GM23248 (cell line): Measurements from ENCODE around the gene DTWD2. TPM values are rescaled to one million over a fixed set of nuclear protein-coding genes. Genes with fewer than 3 reads are reported as not detected.
A peak's percentile ranks its signal among the peaks of the same experiment; 100 is the strongest.
"Not testable (repeated sequence)": the region's sequence is repeated elsewhere in the genome, so short reads cannot be mapped to it uniquely, and the experiment has no call there.

ENCODE experiments used
- DNase-seq: peaks from one replicate; pipeline ENCODE4 v3.0.0-alpha.2; 2015
- H2AFZ ChIP-seq: fragments of 200-600 bp; sonication (generic); 2 replicates; pipeline ENCODE4 v1.6.1; 2016; ENCODE audit warnings: antibody characterized with exemption
- H3F3A ChIP-seq: fragments of 200-600 bp; sonication (generic); 2 replicates; pipeline ENCODE4 v1.6.1; 2016; ENCODE audit warnings: mild to moderate bottlenecking, antibody characterized with exemption, mixed run types; ENCODE audit not compliant: insufficient read depth
- H3K27ac ChIP-seq: fragments of 200-600 bp; sonication (generic); 2 replicates; pipeline ENCODE4 v1.5.1; 2016; ENCODE audit warnings: mild to moderate bottlenecking
- H3K27me3 ChIP-seq: fragments of 200-600 bp; sonication (generic); replicated peaks from 2 replicates; pipeline ENCODE4 v1.6.1; 2016; ENCODE audit warnings: mild to moderate bottlenecking; ENCODE audit not compliant: insufficient read depth
- H3K36me3 ChIP-seq: fragments of 200-600 bp; sonication (generic); 2 replicates; pipeline ENCODE4 v1.6.1; 2016; ENCODE audit warnings: low read depth, mild to moderate bottlenecking
- H3K4me1 ChIP-seq: fragments of 200-600 bp; sonication (generic); 2 replicates; pipeline ENCODE4 v1.6.1; 2016; ENCODE audit warnings: mild to moderate bottlenecking; ENCODE audit not compliant: insufficient read depth
- H3K4me2 ChIP-seq: fragments of 200-600 bp; sonication (generic); one replicate; pipeline ENCODE4 v1.6.1; 2016; ENCODE audit warnings: mild to moderate bottlenecking; ENCODE audit not compliant: unreplicated experiment
- H3K4me3 ChIP-seq: fragments of 200-600 bp; sonication (generic); 2 replicates; pipeline ENCODE4 v1.5.1; 2016; ENCODE audit warnings: mild to moderate bottlenecking
- H3K79me2 ChIP-seq: fragments of 200-600 bp; sonication (generic); 2 replicates; pipeline ENCODE4 v1.6.1; 2016; ENCODE audit warnings: mild to moderate bottlenecking; ENCODE audit not compliant: insufficient read depth
- H3K9ac ChIP-seq: fragments of 200-600 bp; sonication (generic); 2 replicates; pipeline ENCODE4 v1.6.1; 2016; ENCODE audit warnings: mild to moderate bottlenecking
- H3K9me2 ChIP-seq: fragments of 200-600 bp; sonication (generic); 2 replicates; pipeline ENCODE4 v1.6.1; 2016; ENCODE audit warnings: mixed run types, mild to moderate bottlenecking, moderate library complexity; ENCODE audit not compliant: insufficient read depth
- H3K9me3 ChIP-seq: fragments of 200-600 bp; sonication (generic); one replicate; pipeline ENCODE4 v1.6.1; 2017; ENCODE audit warnings: low read depth
- H4K20me1 ChIP-seq: fragments of 200-600 bp; sonication (generic); 2 replicates; pipeline ENCODE4 v1.6.0; 2016; ENCODE audit not compliant: insufficient read depth
- EZH2 ChIP-seq: fragments of 200-600 bp; sonication (generic); IDR thresholded peaks from 2 replicates; pipeline ENCODE4 v1.6.1; 2018; ENCODE audit warnings: antibody characterized with exemption, mild to moderate bottlenecking; ENCODE audit not compliant: insufficient read depth, poor library complexity, severe bottlenecking
- EZH2phosphoT487 ChIP-seq: fragments of 200-600 bp; sonication (generic); IDR thresholded peaks from 2 replicates; pipeline ENCODE4 v1.6.1; 2018; ENCODE audit warnings: antibody characterized with exemption, moderate library complexity, mild to moderate bottlenecking, low read depth; ENCODE audit not compliant: insufficient read depth
- WGBS, 2 experiments: methylation state at CpG; one replicate each; pipeline ENCODE4 v1.1.6; 2015 to 2017; ENCODE audit warnings: low lambda C conversion rate in 2 of 2, low coverage in 1 of 2; ENCODE audit errors: missing lambda C conversion rate in 2 of 2; 5-methylcytosine and 5-hydroxymethylcytosine counted together
- in situ Hi-C: fragments of 300-500 bp; cut with MboI; formaldehyde crosslinking; loops from 2 replicates; pipeline ENCODE4 v1.15.0; 2020
- polyA plus RNA-seq: library from polyadenylated mRNA; unstranded; fragments of >200 nt; fragmentation: Nextera tagmentation; extraction: Ambion mirVana; gene quantifications from 2 replicates; pipeline ENCODE4 v1.2.1, GENCODE V29; 2016
- total RNA-seq: library from RNA; depleted of rRNA; stranded (reverse); fragments of >200 nt; shearing (Covaris generic); gene quantifications from 2 replicates; pipeline ENCODE4 v1.2.3, GENCODE V29; 2014

Gene DTWD2
- total and polyA plus RNA-seq, 2 experiments from 2014 or later: 1.7 to 5.5 TPM

DNA sequence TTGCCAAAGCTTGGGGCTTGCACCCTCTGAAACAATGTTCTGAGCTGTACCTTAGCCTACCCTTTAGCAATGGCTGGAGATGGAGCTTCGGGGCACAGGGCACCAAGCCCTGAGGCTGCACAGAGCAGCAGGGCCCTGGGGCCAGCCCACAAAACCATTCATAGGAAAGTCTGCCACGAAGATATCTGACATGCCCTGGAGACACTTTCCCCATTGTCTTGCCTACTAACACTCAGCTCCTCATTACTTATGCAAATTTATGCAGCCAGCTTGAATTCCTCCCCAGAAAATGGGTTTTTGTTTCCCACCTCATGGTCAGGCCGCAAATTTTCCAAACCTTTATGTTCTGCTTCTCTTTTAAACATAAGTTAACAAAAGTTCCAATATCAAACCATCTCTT is 105.7 kb downstream of the DTWD2 start:
- Histone ChIP-seq H3K36me3 (no peaks in the 10 kb centered on the region), H2AFZ (no peak overlapping the region), H3K9me2 (no peaks in the 10 kb centered on the region), H3F3A (no peaks in the 10 kb centered on the region), H3K4me1 (no peaks in the 10 kb centered on the region), H3K9ac (no peak overlapping the region), H3K4me2 (no peak overlapping the region), H3K79me2 (no peaks in the 10 kb centered on the region), H3K27ac (no peak overlapping the region), H4K20me1 (no peaks in the 10 kb centered on the region), H3K4me3 (no peak overlapping the region), H3K9me3 (no peaks in the 10 kb centered on the region), H3K27me3 (no peaks in the 10 kb centered on the region)
- WGBS, 2 experiments: 50 to 51% methylated on average over 3 of the region's 3 CpGs
- TF ChIP-seq EZH2: no peak
- TF ChIP-seq EZH2phosphoT487: no peak
- DNase-seq: no peak
- in situ Hi-C loops: no loop called here

DNA sequence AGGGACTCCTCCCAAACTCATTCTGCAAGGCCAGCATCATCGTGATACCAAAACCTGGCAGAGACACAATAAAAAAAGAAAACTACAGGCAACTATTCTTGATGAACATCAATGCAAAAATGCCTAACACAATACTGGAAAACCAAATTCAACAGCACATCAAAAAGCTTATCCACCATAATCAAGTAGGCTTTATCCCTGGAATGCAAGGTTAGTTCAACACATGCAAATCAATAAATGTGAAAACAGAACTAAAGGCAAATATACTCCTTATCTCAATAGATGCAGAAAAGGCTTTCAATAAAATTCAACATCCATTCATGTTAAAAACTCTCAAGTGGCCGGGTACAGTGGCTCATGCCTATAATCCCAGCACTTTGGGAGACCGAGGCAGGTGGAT is 111.5 kb downstream of the DTWD2 start:
- H2AFZ ChIP-seq, H3K9me3 ChIP-seq, H3K36me3 ChIP-seq, H3K4me1 ChIP-seq, H4K20me1 ChIP-seq, H3K4me3 ChIP-seq, H3K27ac ChIP-seq, H3K9me2 ChIP-seq, H3K27me3 ChIP-seq, in situ Hi-C loops, H3K79me2 ChIP-seq, H3K4me2 ChIP-seq, H3F3A ChIP-seq, DNase-seq, H3K9ac ChIP-seq: not testable (repeated sequence)
- WGBS, 2 experiments: 57 to 67% methylated on average over 3 of the region's 3 CpGs

DNA sequence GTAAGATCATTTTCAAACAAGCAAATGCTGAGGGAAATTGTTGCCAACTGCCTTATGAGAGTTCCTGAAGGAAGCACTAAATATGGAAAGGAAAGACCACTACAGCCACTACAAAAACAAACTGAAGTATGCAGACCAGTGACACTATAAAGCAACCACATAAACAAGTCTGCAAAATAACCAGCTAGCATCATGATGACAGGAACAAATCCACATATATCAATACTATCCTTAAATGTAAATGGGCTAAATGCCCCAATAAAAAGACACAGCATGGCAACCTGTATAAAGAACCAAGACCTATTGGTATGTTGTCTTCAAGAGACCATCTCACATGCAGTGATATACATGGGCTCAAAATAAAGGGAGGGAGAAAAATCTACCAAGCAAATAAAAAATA is 113.2 kb downstream of the DTWD2 start:
- no peaks in the 10 kb centered on the region for H3K27me3 ChIP-seq
- in situ Hi-C loops: no loop called here

DNA sequence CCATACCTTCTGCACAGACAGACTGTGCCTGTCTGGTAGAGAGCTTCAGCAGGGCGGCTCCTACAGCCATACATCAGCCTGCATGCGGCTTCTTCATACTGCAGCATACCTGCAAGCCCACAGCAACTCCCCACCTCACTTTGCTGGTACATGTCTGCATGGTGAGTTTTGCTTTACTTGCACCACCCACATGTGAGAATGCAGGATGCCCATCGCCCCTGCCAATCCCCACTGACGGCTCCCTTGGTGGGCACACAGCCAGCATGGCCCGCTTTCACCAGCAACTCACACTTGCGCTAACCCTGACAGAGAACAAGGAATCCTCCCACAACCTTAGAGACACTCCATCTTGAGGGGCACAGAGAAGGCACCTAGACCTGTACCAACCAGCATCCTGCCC is 114.9 kb downstream of the DTWD2 start:
- Histone ChIP-seq H3K4me3 (no peak overlapping the region), H3K9ac (no peak overlapping the region), H3F3A (no peaks in the 10 kb centered on the region), H3K9me2 (no peaks in the 10 kb centered on the region), H3K4me1 (no peaks in the 10 kb centered on the region), H3K4me2 (no peak overlapping the region), H3K79me2 (no peaks in the 10 kb centered on the region), H3K36me3 (no peaks in the 10 kb centered on the region), H4K20me1 (no peaks in the 10 kb centered on the region), H3K27me3 (no peaks in the 10 kb centered on the region), H3K9me3 (peaks cover 7% of the 10 kb centered on the region), H3K27ac (no peak overlapping the region), H2AFZ (no peak overlapping the region)
- no peak for DNase-seq
- WGBS, 2 experiments: 70 to 77% methylated on average over 6 of the region's 6 CpGs
- in situ Hi-C loops: no loop called here
- TF ChIP-seq EZH2phosphoT487 (no peak), EZH2 (no peak)

More for the DNA sequence above, 113.2 kb downstream of the DTWD2 start:
- Histone ChIP-seq H3K9me2 (no peaks in the 10 kb centered on the region), H4K20me1 (no peaks in the 10 kb centered on the region), H3F3A (no peaks in the 10 kb centered on the region), H3K27ac (no peak overlapping the region), H3K9ac (no peak overlapping the region), H3K9me3 (peaks cover 7% of the 10 kb centered on the region), H2AFZ (no peak overlapping the region), H3K4me1 (no peaks in the 10 kb centered on the region), H3K4me2 (no peak overlapping the region), H3K36me3 (no peaks in the 10 kb centered on the region), H3K4me3 (no peak overlapping the region), H3K79me2 (no peaks in the 10 kb centered on the region)
- TF ChIP-seq EZH2: no peak
- TF ChIP-seq EZH2phosphoT487: no peak
- no peak for DNase-seq

GRCh38 chr5:118863345-118863744 is 125.0 kb downstream of the DTWD2 start:
- TF ChIP-seq EZH2: no peak
- TF ChIP-seq EZH2phosphoT487: no peak
- Histone ChIP-seq H3K27me3 (no peaks in the 10 kb centered on the region), H3K27ac (0 out of 2 replicates have a peak overlapping the region, but pooled peaks have one; percentile 7), H3K9me2 (no peaks in the 10 kb centered on the region), H3F3A (peaks cover 14% of the 10 kb centered on the region; the same call in 1 of the 2 replicates), H3K4me3 (no peak overlapping the region), H2AFZ (no peak overlapping the region), H3K79me2 (no peaks in the 10 kb centered on the region), H3K36me3 (no peaks in the 10 kb centered on the region), H3K4me2 (peak overlapping the region; percentile 22), H3K4me1 (peaks cover 22% of the 10 kb centered on the region), H4K20me1 (no peaks in the 10 kb centered on the region), H3K9me3 (no peaks in the 10 kb centered on the region), H3K9ac (no peak overlapping the region)
- in situ Hi-C loops: no loop called here
- peak; percentile 63 for DNase-seq
